ENCODE measurements around the gene NDUFV3. TPM values are rescaled to one million over a fixed set of nuclear protein-coding genes. Genes with fewer than 3 reads are reported as not detected.

Gene NDUFV3
- total and polyA plus RNA-seq, 9 donors: 24.9 to 51.4 (median 37.8) TPM

GRCh38 chr21:42855171-42855936, 37.8 kb upstream of the NDUFV3 start:
- Histone ChIP-seq H3K4me3 (no peak overlapping the region), H3K36me3 (no peaks in the 10 kb centered on the region), H3K4me1 (ENCODE audit: insufficient read depth) (no peaks in the 10 kb centered on the region), H3K9me3 (no peaks in the 10 kb centered on the region), H3K27me3 (no peaks in the 10 kb centered on the region), H3K27ac (no peak overlapping the region)
- WGBS, 3 donors: 85 to 88% (median 88%) methylated on average over 19 of the region's 19 CpGs
- intact Hi-C loops (cut with DNase I): no loop called here
- no peak for DNase-seq
- no peak for TF ChIP-seq CTCF (IDR thresholded peaks at IDR 0.05)
- TF ChIP-seq EP300 (IDR thresholded peaks at IDR 0.05): no peak
- no peak for TF ChIP-seq POLR2A (IDR thresholded peaks at IDR 0.05)

GRCh38 chr21:42855937-42856335, 37.2 kb upstream of the NDUFV3 start:
- no peak for TF ChIP-seq POLR2A (IDR thresholded peaks at IDR 0.05)
- TF ChIP-seq EP300 (IDR thresholded peaks at IDR 0.05): no peak
- TF ChIP-seq CTCF (IDR thresholded peaks at IDR 0.05): no peak
- no peaks in the 10 kb centered on the region for H3K27me3 ChIP-seq
- intact Hi-C loops (cut with DNase I): no loop called here
- no peak overlapping the region for H3K27ac ChIP-seq
- no peaks in the 10 kb centered on the region for H3K4me1 ChIP-seq (ENCODE audit: insufficient read depth)
- no peaks in the 10 kb centered on the region for H3K36me3 ChIP-seq
- H3K4me3 ChIP-seq: no peak overlapping the region
- no peaks in the 10 kb centered on the region for H3K9me3 ChIP-seq
- WGBS, 3 donors: 88 to 95% (median 93%) methylated on average over 18 of the region's 18 CpGs
- DNase-seq: no peak

GRCh38 chr21:42857216-42857615, 35.9 kb upstream of the NDUFV3 start:
- intact Hi-C loops (cut with DNase I): no loop called here
- no peaks in the 10 kb centered on the region for H3K9me3 ChIP-seq

GRCh38 chr21:42858185-42858847, 34.8 kb upstream of the NDUFV3 start:
- H3K4me1 ChIP-seq (ENCODE audit: insufficient read depth): no peaks in the 10 kb centered on the region
- no peaks in the 10 kb centered on the region for H3K36me3 ChIP-seq
- peak overlapping the region in 1 of 2 donors; percentile 43 for H3K27ac ChIP-seq
- no peak for TF ChIP-seq CTCF (IDR thresholded peaks at IDR 0.05)
- no peak for TF ChIP-seq EP300 (IDR thresholded peaks at IDR 0.05)
- TF ChIP-seq POLR2A (IDR thresholded peaks at IDR 0.05): no peak
- DNase-seq: peak in 4 of 5 donors; percentile 35 to 63 (median 50)
- H3K27me3 ChIP-seq: no peaks in the 10 kb centered on the region
- no peak overlapping the region for H3K4me3 ChIP-seq
- 37 to 64% (median 37%) methylated on average over 19 of the region's 19 CpGs for WGBS, 3 donors
- no peaks in the 10 kb centered on the region for H3K9me3 ChIP-seq
- intact Hi-C loops (cut with DNase I): no loop called here

More at GRCh38 chr21:42857216-42857615, 35.9 kb upstream of the NDUFV3 start:
- DNase-seq: no peak
- 85 to 92% (median 92%) methylated on average over 6 to 11 of the region's 11 CpGs for WGBS, 3 donors
- Histone ChIP-seq H3K36me3 (no peaks in the 10 kb centered on the region), H3K4me3 (no peak overlapping the region), H3K27me3 (no peaks in the 10 kb centered on the region), H3K27ac (no peak overlapping the region), H3K4me1 (ENCODE audit: insufficient read depth) (no peaks in the 10 kb centered on the region)
- TF ChIP-seq EP300 (IDR thresholded peaks at IDR 0.05) (no peak), CTCF (IDR thresholded peaks at IDR 0.05) (no peak), POLR2A (IDR thresholded peaks at IDR 0.05) (no peak)

All from ovary (tissue), 9 donors.